ENCODE measurements around the gene ALCAM.

DNA sequence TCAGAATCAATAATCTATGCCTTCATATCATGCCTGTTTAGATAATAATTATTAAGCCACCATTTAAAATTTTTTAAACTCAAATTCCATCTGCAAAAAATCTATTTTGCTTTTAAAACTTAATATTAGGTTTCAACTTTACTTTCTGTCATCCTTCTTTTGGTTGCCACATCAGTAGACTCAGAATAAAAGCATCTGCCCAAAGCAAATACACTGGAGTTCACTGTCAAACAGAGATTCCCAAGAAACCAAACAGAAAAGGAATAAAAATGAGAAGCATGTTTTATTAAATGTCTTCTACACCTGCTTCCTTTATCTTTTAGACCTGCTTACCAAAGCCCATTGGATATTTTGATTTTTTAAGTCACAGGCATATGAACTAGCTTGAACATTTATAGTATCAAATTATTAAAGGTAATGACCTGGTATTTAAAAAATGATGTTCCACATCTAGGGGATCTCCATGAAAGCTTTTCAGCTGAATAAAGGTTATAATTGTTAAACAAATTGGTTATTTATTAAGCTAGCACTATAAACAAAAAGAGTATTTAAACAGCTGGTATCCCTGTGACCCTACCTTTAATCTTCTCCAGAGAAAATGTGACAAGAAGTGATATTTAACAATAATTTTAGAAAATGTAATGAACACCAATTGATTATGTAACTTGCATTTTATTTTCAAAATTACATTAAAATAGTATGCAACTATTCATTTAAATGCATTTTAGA lies 62.5 kb downstream of the ALCAM start:
- TF ChIP-seq, protein P1, sequence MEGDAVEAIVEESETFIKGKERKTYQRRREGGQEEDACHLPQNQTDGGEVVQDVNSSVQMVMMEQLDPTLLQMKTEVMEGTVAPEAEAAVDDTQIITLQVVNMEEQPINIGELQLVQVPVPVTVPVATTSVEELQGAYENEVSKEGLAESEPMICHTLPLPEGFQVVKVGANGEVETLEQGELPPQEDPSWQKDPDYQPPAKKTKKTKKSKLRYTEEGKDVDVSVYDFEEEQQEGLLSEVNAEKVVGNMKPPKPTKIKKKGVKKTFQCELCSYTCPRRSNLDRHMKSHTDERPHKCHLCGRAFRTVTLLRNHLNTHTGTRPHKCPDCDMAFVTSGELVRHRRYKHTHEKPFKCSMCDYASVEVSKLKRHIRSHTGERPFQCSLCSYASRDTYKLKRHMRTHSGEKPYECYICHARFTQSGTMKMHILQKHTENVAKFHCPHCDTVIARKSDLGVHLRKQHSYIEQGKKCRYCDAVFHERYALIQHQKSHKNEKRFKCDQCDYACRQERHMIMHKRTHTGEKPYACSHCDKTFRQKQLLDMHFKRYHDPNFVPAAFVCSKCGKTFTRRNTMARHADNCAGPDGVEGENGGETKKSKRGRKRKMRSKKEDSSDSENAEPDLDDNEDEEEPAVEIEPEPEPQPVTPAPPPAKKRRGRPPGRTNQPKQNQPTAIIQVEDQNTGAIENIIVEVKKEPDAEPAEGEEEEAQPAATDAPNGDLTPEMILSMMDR (IDR thresholded peaks at IDR 0.05) = no peak
- no peak for TF ChIP-seq EZH2 (IDR thresholded peaks at IDR 0.05)
